NCI-H1417 (cell line): ENCODE results near the gene TRIM8.

Source experiments
- DNase-seq, 3 experiments: peaks; one replicate each; lab custom pipeline; 2025; lab: John Stamatoyannopoulos, UW

The TRIM8 gene

GRCh38 chr10:102616066-102616770 lies 28.1 kb upstream of the TRIM8 start:
- DNase-seq = no peak

GRCh38 chr10:102617041-102617440 lies 27.2 kb upstream of the TRIM8 start:
- DNase-seq = no peak

GRCh38 chr10:102617816-102618215 lies 26.5 kb upstream of the TRIM8 start:
- no peak for DNase-seq

- no peak for DNase-seq
Observed at GRCh38 chr10:102619281-102619981, 24.8 kb upstream of the TRIM8 start.

GRCh38 chr10:102620138-102620590 lies 24.1 kb upstream of the TRIM8 start:
- no peak for DNase-seq

- no peak for DNase-seq
Observed at GRCh38 chr10:102620591-102621442, 23.5 kb upstream of the TRIM8 start.

- DNase-seq = no peak
Observed at GRCh38 chr10:102621443-102622325, 22.6 kb upstream of the TRIM8 start.

GRCh38 chr10:102624094-102624493 lies 20.2 kb upstream of the TRIM8 start:
- no peak for DNase-seq

- DNase-seq = no peak
Observed at GRCh38 chr10:102624751-102625645, 19.3 kb upstream of the TRIM8 start.

GRCh38 chr10:102626026-102626685 lies 18.1 kb upstream of the TRIM8 start:
- DNase-seq = no peak

GRCh38 chr10:102627291-102627735 lies 17.0 kb upstream of the TRIM8 start:
- no peak for DNase-seq

- DNase-seq = no peak
Observed at GRCh38 chr10:102627736-102628293, 16.5 kb upstream of the TRIM8 start.

- DNase-seq = no peak
Observed at GRCh38 chr10:102628451-102628911, 15.8 kb upstream of the TRIM8 start.

- no peak for DNase-seq
Observed at GRCh38 chr10:102629661-102630614, 14.3 kb upstream of the TRIM8 start.

GRCh38 chr10:102630663-102631062 lies 13.6 kb upstream of the TRIM8 start:
- no peak for DNase-seq

- no peak for DNase-seq
Observed at GRCh38 chr10:102631525-102632393, 12.5 kb upstream of the TRIM8 start.

- DNase-seq = no peak
Observed at GRCh38 chr10:102632394-102633111, 11.7 kb upstream of the TRIM8 start.
